AG08396 (cell line): Measurements from ENCODE around the gene TMEM132A.
"Not testable (repeated sequence)": the region's sequence is repeated elsewhere in the genome, so short reads cannot be mapped to it uniquely, and the experiment has no call there.

Source experiments
- DNase-seq: peaks from one replicate; pipeline ENCODE4 v3.0.0; 2012; ENCODE audit warnings: low spot score, mixed read lengths

Gene TMEM132A

DNA sequence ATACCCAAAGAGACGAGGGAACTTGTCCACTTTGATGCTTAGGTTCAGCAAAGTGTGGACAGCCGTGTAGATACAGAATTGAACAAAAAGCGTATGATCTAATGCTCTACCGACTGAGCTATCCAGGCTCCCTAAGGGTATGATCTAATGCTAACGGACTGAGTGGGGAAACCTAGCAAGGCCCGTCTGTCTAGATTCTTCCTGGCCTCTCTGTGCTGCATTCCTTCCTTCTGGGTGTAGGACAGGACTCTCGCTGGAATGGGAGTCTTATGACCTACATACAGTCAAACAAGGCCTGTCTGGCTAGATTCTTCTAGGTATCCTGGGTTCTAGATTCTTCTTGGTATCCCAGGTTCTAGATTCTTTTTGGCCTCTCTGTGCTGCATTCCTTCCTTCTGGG lies 36.1 kb downstream of the TMEM132A start:
- no peak for DNase-seq

DNA sequence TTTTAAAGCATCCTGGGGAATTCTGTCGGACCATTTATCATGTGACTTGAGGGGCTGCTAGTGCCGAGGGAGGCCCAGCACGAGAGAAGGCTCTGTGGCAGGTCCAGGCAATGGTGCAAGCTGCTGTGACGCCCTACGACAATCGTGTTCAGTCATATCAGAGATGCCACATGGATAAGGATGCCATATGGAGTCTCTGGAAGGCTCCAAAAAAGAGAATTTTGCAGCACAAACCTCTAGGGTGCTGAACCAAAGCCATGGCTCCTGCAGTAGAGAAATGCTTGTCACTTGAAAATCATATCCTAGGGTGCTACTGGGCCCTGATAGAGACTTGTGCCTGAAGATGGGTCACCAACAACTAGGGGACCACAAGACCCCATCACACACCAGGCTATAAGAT lies 40.5 kb downstream of the TMEM132A start:
- no peak for DNase-seq

DNA sequence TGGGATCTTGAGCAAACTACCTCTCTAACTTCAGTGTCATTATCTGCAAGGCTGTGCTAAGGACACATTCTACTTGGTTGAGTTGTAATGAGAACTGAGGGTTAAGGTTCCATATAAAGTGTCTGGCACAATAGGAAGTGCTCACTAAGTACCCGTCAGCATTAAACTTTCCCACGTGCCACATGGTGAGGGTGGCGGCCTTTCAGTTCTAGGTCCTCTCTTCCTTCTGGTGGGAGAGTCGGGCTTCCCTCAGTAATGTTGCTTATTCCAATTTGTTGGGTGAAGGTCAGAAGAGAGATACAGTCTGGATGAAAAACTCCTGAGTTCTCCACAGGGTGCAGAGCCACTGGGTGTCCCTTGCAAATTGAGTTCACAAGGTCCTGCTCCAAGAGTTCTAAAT lies 42.6 kb downstream of the TMEM132A start:
- no peak for DNase-seq

GRCh38 chr11:60968223-60968622 lies 44.0 kb downstream of the TMEM132A start:
- DNase-seq, result no peak

GRCh38 chr11:60970369-60970774 lies 46.1 kb downstream of the TMEM132A start:
- peak; percentile 72 for DNase-seq

GRCh38 chr11:60970890-60971289 lies 46.6 kb downstream of the TMEM132A start:
- DNase-seq, result no peak

DNA sequence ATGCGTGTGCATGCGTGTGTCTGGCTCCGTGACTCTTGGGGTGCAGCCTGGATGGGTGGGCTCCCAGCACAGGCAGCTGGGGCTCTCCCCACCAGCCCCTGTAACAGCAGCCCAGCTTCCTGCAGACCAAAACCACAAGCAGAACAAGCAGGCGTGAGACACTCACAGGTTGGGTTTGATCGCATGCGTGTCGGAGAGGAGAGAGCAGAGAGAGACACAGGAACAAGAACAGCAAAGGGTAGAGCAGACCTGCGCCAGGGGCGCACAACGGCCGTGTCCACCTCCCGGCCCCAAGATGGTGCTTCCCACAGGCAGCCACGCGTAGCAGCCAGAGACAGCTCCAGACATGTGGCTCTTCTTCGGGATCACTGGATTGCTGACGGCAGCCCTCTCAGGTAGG lies 47.3 kb downstream of the TMEM132A start, which contains the start of gene CD6:
TSS of gene CD6 (plus strand) at position 161 of the 400 bp plus-strand sequence. CDS start at position 347, 186 bp downstream.
- DNase-seq, result no peak

DNA sequence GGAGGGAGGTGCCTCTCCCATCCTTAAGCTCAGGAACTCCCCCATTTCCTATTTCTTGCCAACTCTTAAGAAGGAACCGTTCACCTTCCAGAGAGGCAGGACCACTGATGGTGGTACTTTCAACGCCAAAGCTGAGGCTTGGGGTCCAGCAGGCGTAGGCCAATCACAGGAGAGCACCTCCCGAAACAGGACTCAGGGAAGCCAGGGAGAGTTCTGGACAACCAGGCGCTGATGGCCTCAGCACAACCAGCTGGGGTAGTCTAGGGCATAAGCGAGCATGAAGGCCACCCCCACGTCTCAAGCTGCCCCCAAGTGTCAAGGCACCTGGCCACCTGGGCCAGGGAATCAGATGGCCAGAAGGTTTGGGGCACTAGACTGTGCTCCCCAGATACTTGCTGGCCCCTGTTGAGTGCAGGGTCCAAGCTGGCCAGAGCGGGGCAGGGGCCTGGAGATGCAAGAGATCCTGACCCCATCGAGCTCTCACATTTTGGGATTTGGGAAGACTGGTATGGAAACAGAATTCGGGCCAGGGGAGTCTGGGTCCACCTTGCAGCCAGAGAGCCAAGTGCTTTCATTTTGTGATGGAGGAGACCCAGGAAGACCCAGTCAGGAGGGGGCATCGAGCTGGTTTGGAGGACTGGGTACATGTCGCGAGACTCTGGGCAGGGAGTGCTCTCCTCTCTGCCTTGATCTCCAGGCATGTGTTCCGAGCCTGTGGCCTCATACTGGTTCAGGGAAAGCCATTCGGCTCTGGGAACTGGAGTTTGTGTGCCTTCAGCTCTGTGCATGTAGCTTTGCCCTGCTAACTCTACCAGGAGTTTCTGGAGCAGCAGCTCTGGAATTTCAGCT lies 48.1 kb downstream of the TMEM132A start:
- no peak for DNase-seq

DNA sequence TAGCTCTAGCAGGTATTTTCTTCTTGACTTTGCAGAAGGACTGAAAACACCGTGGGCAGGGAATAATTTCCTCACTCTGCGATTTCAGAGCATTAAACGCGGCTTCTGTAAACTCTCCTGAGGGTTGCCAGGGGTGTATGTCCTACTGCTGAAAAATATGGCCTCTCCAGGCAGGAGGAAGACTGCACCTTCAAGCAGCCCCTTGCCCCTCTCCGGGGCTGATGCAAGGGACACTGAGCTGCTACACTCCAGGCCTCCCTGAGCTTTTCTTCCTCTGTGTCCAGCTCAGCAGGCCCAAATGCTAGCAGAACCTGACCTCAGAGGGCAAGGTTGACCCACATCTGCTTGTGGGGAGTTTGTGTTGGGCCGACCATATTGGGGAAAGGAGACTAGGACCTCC lies 49.4 kb downstream of the TMEM132A start:
- no peak for DNase-seq

GRCh38 chr11:60974316-60974715 lies 50.1 kb downstream of the TMEM132A start:
- not testable (repeated sequence) for DNase-seq

DNA sequence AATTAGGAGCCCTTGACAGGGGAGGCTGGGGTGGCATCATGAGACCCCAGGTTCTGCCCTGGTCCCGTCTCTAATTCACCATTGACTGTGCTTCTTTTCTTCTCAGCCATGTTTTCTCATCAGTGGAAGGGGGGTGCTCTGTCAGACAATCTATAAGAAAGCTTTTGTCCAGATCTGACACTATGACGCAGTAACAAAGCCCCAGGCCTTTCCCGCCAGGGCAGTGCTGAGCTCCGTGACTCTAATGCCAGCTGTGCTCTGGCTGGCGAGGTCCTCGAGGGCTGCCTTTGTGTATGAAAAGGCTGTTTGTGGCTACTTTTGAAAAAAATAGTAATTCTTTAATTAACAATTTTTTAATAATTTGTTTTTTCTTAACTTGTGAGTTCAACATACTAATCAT lies 50.5 kb downstream of the TMEM132A start:
- DNase-seq, result no peak

DNA sequence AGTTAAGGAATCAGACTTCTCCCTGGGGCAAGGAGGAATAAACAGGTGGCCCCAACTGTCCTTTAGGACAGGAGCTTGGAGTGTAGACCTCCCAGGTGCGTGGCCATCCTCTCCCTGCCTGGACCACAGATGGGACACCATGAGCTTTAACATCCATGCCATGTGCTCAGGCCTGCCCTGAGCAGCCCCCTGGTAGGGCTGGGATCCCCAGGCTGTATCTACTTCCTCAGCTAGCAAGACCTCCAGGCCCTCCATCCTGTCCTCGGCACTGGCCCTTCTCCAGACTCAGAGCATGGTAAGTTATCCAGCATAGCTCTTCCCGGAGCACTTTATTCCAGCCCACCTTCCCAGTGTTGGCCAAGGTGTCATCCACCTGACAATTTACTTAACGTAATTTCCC lies 53.0 kb downstream of the TMEM132A start:
- DNase-seq, result no peak

GRCh38 chr11:60977836-60978235 lies 53.6 kb downstream of the TMEM132A start:
- no peak for DNase-seq

- DNase-seq, result no peak
These were observed 54.5 kb downstream of the TMEM132A start for GRCh38 chr11:60978546-60979380.

DNA sequence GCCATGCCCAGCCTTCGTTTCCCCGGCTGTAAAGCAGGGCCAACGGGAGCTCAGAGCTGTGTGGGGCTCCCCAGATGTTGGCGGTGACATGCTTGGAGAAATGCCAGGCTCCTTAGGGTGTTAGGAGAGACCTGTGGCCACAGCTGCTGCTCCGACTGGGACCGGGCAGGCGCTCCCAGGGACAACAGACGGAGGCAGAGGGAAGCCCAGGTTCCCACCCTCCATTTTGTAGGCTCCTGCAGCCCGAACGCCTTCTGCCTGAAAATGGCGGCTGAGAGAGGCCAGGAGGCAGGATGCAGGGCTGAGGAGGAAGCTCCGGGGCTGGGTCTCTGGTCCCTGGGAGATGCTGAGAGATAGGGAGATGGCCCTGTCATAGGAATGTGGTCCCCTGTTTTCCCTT lies 57.3 kb downstream of the TMEM132A start:
- no peak for DNase-seq

DNA sequence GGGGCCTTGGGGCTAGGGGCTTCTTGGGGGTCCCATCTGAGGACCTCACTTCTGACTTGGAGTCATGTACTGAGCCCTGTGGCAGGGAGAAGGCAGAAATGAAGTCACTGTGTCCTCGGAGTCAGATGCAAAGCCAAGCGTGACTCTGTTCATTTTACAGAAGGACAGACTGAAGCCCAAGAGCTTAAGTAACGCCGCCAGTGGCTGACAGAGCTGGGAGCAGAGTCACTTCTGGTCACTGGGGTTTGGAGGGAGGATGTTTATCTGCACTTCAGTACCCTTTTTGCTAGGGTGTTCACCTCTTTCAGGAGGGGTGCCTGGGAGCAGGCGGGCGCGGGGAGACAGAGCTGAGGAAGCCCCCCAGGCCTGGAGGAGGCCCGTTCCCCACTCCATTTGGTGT lies 57.9 kb downstream of the TMEM132A start:
- no peak for DNase-seq

GRCh38 chr11:60984149-60984548 lies 59.9 kb downstream of the TMEM132A start:
- DNase-seq, result no peak

DNA sequence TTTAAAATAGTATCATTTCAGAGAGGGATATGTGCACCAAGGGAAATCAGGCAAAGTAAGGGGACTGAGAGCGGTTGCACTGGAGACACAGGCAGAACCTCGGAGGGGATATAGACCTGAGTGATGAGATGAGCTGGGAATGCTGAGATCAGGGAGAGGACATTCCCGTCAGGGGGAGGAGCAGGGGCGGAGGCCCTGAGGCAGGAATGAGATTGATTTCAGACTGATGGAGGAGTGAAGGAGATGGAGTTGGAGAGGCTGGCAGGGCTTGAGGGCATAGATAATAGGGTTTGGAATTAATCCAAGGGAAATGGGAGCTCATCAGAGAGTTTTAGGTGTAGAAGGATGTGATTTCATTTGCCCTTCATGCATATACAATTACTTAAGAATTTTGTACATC lies 60.4 kb downstream of the TMEM132A start:
- no peak for DNase-seq

GRCh38 chr11:60985501-60985900 lies 61.2 kb downstream of the TMEM132A start:
- DNase-seq, result no peak

- DNase-seq, result peak; percentile 42
These were observed 62.0 kb downstream of the TMEM132A start for GRCh38 chr11:60985991-60986915.
